PC-3 (cell line): Measurements from ENCODE around the gene ONECUT3. TPM values are rescaled to one million over a fixed set of nuclear protein-coding genes. Genes with fewer than 3 reads are reported as not detected.

Experiments used
- ATAC-seq: fragments of 200-7000 bp; cut with Tn5 transposase; 2 replicates; pipeline ENCODE4 v1.9.1; 2020; ENCODE audit warnings: mild to moderate bottlenecking, moderate library complexity
- BruUV-seq: library from RNA; stranded (reverse); fragments of 400-500 nt; replicated peaks from 2 replicates; lab custom pipeline; 2021; lab: Mats Ljungman, UMichigan
- CTCF ChIA-PET: fragments of 300-600 bp; sonication (Branson Sonifier 250); formaldehyde crosslinking; loops from one replicate; lab custom pipeline; 2022; ENCODE audit warnings: antibody characterized with exemption; lab: Charles Lee
- POLR2A ChIA-PET: fragments of 300-600 bp; sonication (Branson Sonifier 250); formaldehyde crosslinking; loops from one replicate; lab custom pipeline; 2022; ENCODE audit warnings: antibody characterized with exemption; ENCODE audit not compliant: unreplicated experiment; lab: Charles Lee
- DNase-seq: peaks from one replicate; pipeline ENCODE4 v3.0.0-alpha.2; 2015
- H2AFZ ChIP-seq: fragments of 300-600 bp; sonication (generic); 2 replicates; pipeline ENCODE4 v1.6.0; 2016; ENCODE audit warnings: antibody characterized with exemption, low read length
- H3F3A ChIP-seq: fragments of 300-600 bp; sonication (generic); one replicate; pipeline ENCODE4 v1.6.0; 2017; ENCODE audit warnings: antibody characterized with exemption, low read length, control low read depth, mild to moderate bottlenecking; ENCODE audit not compliant: unreplicated experiment
- H3K27ac ChIP-seq: fragments of 300-600 bp; sonication (generic); 2 replicates; pipeline ENCODE4 v1.5.1; 2016; ENCODE audit warnings: mild to moderate bottlenecking, low read length
- H3K27me3 ChIP-seq: fragments of 300-600 bp; sonication (generic); 2 replicates; pipeline ENCODE4 v1.6.1; 2016; ENCODE audit warnings: low read length, mixed read lengths
- H3K36me3 ChIP-seq: fragments of 300-600 bp; sonication (generic); 2 replicates; pipeline ENCODE4 v1.6.1; 2016; ENCODE audit warnings: low read depth, mixed run types, low read length, mixed read lengths
- H3K4me1 ChIP-seq: fragments of 300-600 bp; sonication (generic); 2 replicates; pipeline ENCODE4 v1.5.1; 2016; ENCODE audit warnings: low read length; ENCODE audit not compliant: insufficient read depth
- H3K4me2 ChIP-seq: fragments of 300-600 bp; sonication (generic); 2 replicates; pipeline ENCODE4 v1.6.0; 2016; ENCODE audit warnings: low read length
- H3K4me3 ChIP-seq: fragments of 300-600 bp; sonication (generic); 2 replicates; pipeline ENCODE4 v1.5.1; 2016; ENCODE audit warnings: mild to moderate bottlenecking, low read length, mixed read lengths
- H3K79me2 ChIP-seq: fragments of 300-600 bp; sonication (generic); 2 replicates; pipeline ENCODE4 v1.6.1; 2017; ENCODE audit warnings: low read length, mixed read lengths
- H3K9ac ChIP-seq: fragments of 300-600 bp; sonication (generic); 2 replicates; pipeline ENCODE4 v1.6.0; 2016; ENCODE audit warnings: mild to moderate bottlenecking, low read length
- H3K9me2 ChIP-seq: fragments of 300-600 bp; sonication (generic); replicated peaks from 2 replicates; pipeline ENCODE4 v1.6.1; 2016; ENCODE audit warnings: mixed run types, low read length, mixed read lengths
- H3K9me3 ChIP-seq: fragments of 300-600 bp; sonication (generic); 2 replicates; pipeline ENCODE4 v1.6.1; 2016; ENCODE audit warnings: low read length, mixed read lengths
- H4K20me1 ChIP-seq: fragments of 300-600 bp; sonication (generic); 2 replicates; pipeline ENCODE4 v1.6.1; 2016; ENCODE audit warnings: low read length, mixed read lengths
- EZH2 ChIP-seq: fragments of 300-600 bp; sonication (generic); IDR thresholded peaks from one replicate; pipeline ENCODE4 v1.6.1; 2017; ENCODE audit warnings: antibody characterized with exemption, mild to moderate bottlenecking, low read length; ENCODE audit not compliant: unreplicated experiment
- EZH2phosphoT487 ChIP-seq: fragments of 300-600 bp; sonication (generic); IDR thresholded peaks from 2 replicates; pipeline ENCODE4 v1.6.1; 2018; ENCODE audit warnings: mild to moderate bottlenecking, antibody characterized with exemption, low read length, borderline replicate concordance
- intact Hi-C: fragments of 100-400 bp; cut with micrococcal nuclease; formaldehyde crosslinking; loops from 2 replicates; pipeline ENCODE4 v1.9.0; 2023
- total RNA-seq: library from RNA; depleted of rRNA; stranded (reverse); fragments of >200 nt; gene quantifications from 2 replicates; pipeline ENCODE4 v1.2.3, GENCODE V29; 2014
- TF ChIP-seq, protein P1 (sequence below): fragments of 300-600 bp; sonication (generic); conservative IDR thresholded peaks from 2 replicates; pipeline ENCODE4 v1.5.1; 2017; ENCODE audit warnings: antibody characterized with exemption, low read depth, mild to moderate bottlenecking, low read length

The ONECUT3 gene
- total RNA-seq, 1 experiment from 2014 or later, result 1.4 TPM

- ATAC-seq, result no peak
- ChIA-PET CTCF (no interaction called here), POLR2A (no interaction called here)
- intact Hi-C loops, result no loop called here
- Histone ChIP-seq H3K4me1 (no peaks in the 10 kb centered on the region), H3K27ac (no peak overlapping the region), H3K9me3 (no peaks in the 10 kb centered on the region), H3K36me3 (no peaks in the 10 kb centered on the region), H3K79me2 (no peaks in the 10 kb centered on the region), H3K27me3 (no peaks in the 10 kb centered on the region), H3K4me2 (no peak overlapping the region), H3K4me3 (no peak overlapping the region), H3F3A (no peaks in the 10 kb centered on the region), H3K9me2 (no peaks in the 10 kb centered on the region), H4K20me1 (no peaks in the 10 kb centered on the region), H3K9ac (no peak overlapping the region), H2AFZ (no peak overlapping the region)
- TF ChIP-seq EZH2phosphoT487, result no peak
- TF ChIP-seq, protein P1, sequence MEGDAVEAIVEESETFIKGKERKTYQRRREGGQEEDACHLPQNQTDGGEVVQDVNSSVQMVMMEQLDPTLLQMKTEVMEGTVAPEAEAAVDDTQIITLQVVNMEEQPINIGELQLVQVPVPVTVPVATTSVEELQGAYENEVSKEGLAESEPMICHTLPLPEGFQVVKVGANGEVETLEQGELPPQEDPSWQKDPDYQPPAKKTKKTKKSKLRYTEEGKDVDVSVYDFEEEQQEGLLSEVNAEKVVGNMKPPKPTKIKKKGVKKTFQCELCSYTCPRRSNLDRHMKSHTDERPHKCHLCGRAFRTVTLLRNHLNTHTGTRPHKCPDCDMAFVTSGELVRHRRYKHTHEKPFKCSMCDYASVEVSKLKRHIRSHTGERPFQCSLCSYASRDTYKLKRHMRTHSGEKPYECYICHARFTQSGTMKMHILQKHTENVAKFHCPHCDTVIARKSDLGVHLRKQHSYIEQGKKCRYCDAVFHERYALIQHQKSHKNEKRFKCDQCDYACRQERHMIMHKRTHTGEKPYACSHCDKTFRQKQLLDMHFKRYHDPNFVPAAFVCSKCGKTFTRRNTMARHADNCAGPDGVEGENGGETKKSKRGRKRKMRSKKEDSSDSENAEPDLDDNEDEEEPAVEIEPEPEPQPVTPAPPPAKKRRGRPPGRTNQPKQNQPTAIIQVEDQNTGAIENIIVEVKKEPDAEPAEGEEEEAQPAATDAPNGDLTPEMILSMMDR, result no peak
- TF ChIP-seq EZH2, result no peak
- no TSS peak for BruUV-seq
- no peak for DNase-seq
These were observed 68.9 kb downstream of the ONECUT3 start for GRCh38 chr19:1822210-1822609.

GRCh38 chr19:1823020-1823419 is 69.7 kb downstream of the ONECUT3 start:
- H3K9me3 ChIP-seq, result no peaks in the 10 kb centered on the region
- H2AFZ ChIP-seq, result no peak overlapping the region
- H3K9ac ChIP-seq, result no peak overlapping the region
- no peak overlapping the region for H3K27ac ChIP-seq
- ChIA-PET POLR2A (no interaction called here), CTCF (no interaction called here)
- intact Hi-C loops, result no loop called here
- no peak overlapping the region for H3K4me2 ChIP-seq
- no peaks in the 10 kb centered on the region for H3K27me3 ChIP-seq
- no peaks in the 10 kb centered on the region for H3K9me2 ChIP-seq
- H4K20me1 ChIP-seq, result no peaks in the 10 kb centered on the region
- H3K36me3 ChIP-seq, result no peaks in the 10 kb centered on the region
- ATAC-seq (no peak), DNase-seq (no peak)
- BruUV-seq, result no TSS peak
- H3K79me2 ChIP-seq, result no peaks in the 10 kb centered on the region
- no peaks in the 10 kb centered on the region for H3F3A ChIP-seq
- no peak overlapping the region for H3K4me3 ChIP-seq
- H3K4me1 ChIP-seq, result no peaks in the 10 kb centered on the region
- TF ChIP-seq, protein P1, result no peak
- no peak for TF ChIP-seq EZH2phosphoT487
- no peak for TF ChIP-seq EZH2

DNA sequence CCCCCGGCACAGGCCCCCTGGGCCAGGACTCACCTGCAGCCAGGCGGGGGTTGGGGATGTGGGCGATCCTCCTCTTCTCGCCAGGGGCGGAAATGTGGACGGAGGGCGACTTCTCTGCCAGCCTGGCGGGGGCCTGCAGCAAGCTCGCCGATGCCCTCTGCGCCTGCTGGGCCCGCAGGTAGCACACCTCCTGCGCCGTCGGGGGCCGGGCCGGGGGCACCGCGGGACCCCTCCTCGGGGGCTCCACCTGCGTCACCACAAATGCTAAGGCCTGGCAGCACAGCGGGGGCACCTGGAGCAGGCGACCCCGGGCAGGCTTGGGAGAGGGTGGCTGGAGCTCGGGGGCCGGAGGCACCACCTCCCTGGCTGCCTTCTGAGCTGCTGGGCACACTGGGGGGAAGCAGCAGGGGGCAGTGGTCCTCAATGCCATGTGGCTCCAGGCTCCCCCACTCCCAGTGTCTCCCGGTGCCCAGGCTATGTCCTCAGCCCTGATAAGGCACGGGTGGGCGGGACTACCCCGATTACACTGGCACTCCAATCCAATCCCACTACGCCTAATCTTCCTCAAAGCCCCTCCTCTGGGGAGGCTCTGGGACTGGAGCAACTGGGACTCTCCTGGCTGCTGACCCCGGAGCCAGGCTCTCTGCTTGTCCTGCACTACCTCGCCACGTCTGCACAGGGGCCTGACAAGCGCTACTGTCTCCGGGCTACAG is 70.4 kb downstream of the ONECUT3 start:
- no peaks in the 10 kb centered on the region for H3K9me3 ChIP-seq
- no peaks in the 10 kb centered on the region for H3K27me3 ChIP-seq
- ChIA-PET CTCF (no interaction called here), POLR2A (no interaction called here)
- H3F3A ChIP-seq, result no peaks in the 10 kb centered on the region
- no peak overlapping the region for H3K4me2 ChIP-seq
- no peak for DNase-seq
- no peak for ATAC-seq
- H4K20me1 ChIP-seq, result no peaks in the 10 kb centered on the region
- BruUV-seq, result no TSS peak
- intact Hi-C loops, result no loop called here
- H3K36me3 ChIP-seq, result no peaks in the 10 kb centered on the region
- no peak overlapping the region for H2AFZ ChIP-seq
- H3K9ac ChIP-seq, result no peak overlapping the region
- H3K9me2 ChIP-seq, result no peaks in the 10 kb centered on the region
- H3K4me1 ChIP-seq, result no peaks in the 10 kb centered on the region
- no peak overlapping the region for H3K27ac ChIP-seq
- TF ChIP-seq EZH2phosphoT487 (no peak), EZH2 (no peak)
- TF ChIP-seq, protein P1, result no peak
- no peak overlapping the region for H3K4me3 ChIP-seq
- no peaks in the 10 kb centered on the region for H3K79me2 ChIP-seq
